ENCODE results near the gene ZC3H6. TPM values are rescaled to one million over a fixed set of nuclear protein-coding genes. Genes with fewer than 3 reads are reported as not detected.
"Not testable (repeated sequence)": the region's sequence is repeated elsewhere in the genome, so short reads cannot be mapped to it uniquely, and the experiment has no call there.

Gene ZC3H6
- polyA plus RNA-seq, 2 donors, result 0.61 to 1.9 TPM

DNA sequence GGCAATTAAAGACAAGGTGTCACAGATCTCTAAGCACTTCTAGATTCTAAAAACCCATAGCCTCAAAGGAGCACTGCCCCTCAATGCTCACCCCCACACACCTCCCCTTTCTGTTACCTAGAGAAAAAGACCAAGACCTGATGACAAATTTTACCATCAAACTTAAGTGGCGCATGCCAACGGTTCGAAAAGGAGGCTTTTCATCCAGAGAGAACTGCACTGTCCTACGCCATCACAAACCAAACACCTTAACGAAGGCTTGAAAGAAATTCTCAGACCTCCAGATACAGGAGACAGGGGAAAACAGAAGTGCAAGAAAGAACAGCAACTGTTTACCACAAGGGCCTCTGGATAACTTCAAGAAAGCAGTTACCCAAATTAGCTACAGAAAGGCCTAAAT is 2.0 kb upstream of the ZC3H6 start:
- Histone ChIP-seq H3K27me3 (ENCODE audit: control insufficient read depth in 1 of 2, insufficient read depth in 2 of 2, low read length in 2 of 2) (no peaks in the 10 kb centered on the region), H3K36me3 (ENCODE audit: control insufficient read depth in 2 of 2, insufficient read depth in 2 of 2, low read length in 1 of 2) (no peaks in the 10 kb centered on the region), H3K4me3 (ENCODE audit: low read depth in 1 of 2, low read length in 2 of 2) (no peak overlapping the region), H3K27ac (ENCODE audit: low read depth in 2 of 2, low read length in 1 of 2) (no peak overlapping the region), H3K4me1 (ENCODE audit: control insufficient read depth in 2 of 2, insufficient read depth in 2 of 2, low read length in 1 of 2) (no peaks in the 10 kb centered on the region), H3K9me3 (ENCODE audit: control insufficient read depth in 2 of 2, insufficient read depth in 1 of 2, low read depth in 1 of 2, low read length in 1 of 2) (no peaks in the 10 kb centered on the region)
- 92 to 95% methylated on average over 5 of the region's 5 CpGs for WGBS, 2 donors

DNA sequence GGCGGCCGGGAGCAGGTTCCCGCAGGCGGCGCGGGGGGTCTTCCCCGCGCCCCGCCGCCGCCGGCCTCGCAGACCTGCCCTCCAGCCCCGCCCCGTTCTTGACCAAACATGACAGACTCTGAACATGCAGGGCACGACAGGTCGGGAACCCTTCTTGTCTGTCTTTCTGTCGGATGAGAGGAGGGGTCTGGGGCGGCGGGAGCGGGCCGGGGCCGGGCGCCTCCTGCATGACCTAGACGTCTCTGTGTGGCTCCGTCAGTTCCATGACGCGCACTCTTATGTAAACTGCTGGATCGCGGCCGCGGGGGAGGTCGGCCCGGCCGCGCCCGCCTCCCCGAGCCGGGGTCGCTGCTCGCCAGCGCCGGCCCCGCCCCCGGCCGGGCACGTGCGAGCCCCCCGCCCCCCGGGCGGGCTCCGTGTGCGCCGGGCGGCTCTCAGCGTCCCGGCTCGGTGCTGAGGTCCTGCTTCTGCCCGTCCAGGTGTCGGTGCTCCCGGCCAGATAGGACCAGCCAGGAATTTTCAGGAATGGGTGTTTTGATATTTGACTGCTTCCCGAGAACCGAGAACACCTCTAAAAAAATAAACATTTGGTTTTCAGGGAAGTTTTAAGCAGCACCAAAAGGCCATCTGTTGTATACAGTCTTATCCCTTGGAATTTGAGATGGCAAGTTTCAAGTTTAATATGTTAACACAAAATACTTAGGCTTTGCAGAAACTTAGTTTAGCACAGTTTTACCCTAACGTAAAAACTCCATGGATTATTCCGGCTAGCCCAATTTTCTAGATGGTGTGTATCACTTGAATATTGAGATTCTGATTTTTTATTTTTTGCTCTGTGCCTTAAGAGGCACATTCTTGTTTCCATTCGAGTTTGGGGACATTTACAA is 733 bp downstream of the ZC3H6 start:
- 1% methylated on average over 56 to 66 of the region's 66 CpGs for WGBS, 2 donors

DNA sequence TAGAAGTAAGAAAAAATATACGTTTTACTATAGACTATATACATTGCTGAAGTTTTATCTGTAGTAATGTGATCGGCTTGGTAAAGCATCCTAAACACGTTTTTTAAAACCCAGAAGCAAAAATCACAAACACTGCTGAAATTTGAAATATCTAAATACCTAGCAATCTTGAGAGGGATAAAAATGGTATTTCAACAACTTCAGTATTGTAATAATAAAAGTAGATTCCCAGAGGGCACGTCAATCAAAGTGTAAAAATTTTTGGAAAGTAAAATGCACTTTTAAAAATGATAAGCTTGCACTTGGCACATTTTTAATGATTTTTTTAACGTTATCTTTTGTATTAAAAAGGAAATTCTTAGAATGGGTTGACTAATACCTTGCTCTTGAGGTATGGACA is 1.6 kb downstream of the ZC3H6 start:
- H3K9me3 ChIP-seq (ENCODE audit: control insufficient read depth in 2 of 2, insufficient read depth in 1 of 2, low read depth in 1 of 2, low read length in 1 of 2), result no peaks in the 10 kb centered on the region
- no peaks in the 10 kb centered on the region for H3K4me1 ChIP-seq (ENCODE audit: control insufficient read depth in 2 of 2, insufficient read depth in 2 of 2, low read length in 1 of 2)
- 53 to 58% methylated on average over 5 of the region's 5 CpGs for WGBS, 2 donors
- no peak overlapping the region for H3K27ac ChIP-seq (ENCODE audit: low read depth in 2 of 2, low read length in 1 of 2)
- H3K36me3 ChIP-seq (ENCODE audit: control insufficient read depth in 2 of 2, insufficient read depth in 2 of 2, low read length in 1 of 2), result no peaks in the 10 kb centered on the region
- H3K4me3 ChIP-seq (ENCODE audit: low read depth in 1 of 2, low read length in 2 of 2), result no peak overlapping the region
- no peaks in the 10 kb centered on the region for H3K27me3 ChIP-seq (ENCODE audit: control insufficient read depth in 1 of 2, insufficient read depth in 2 of 2, low read length in 2 of 2)

More for the DNA sequence above, 733 bp downstream of the ZC3H6 start:
- Histone ChIP-seq H3K27ac (ENCODE audit: low read depth in 2 of 2, low read length in 1 of 2) (peak overlapping the region; percentile 99 to 100), H3K27me3 (ENCODE audit: control insufficient read depth in 1 of 2, insufficient read depth in 2 of 2, low read length in 2 of 2) (no peaks in the 10 kb centered on the region), H3K9me3 (ENCODE audit: control insufficient read depth in 2 of 2, insufficient read depth in 1 of 2, low read depth in 1 of 2, low read length in 1 of 2) (no peaks in the 10 kb centered on the region), H3K4me3 (ENCODE audit: low read depth in 1 of 2, low read length in 2 of 2) (peak overlapping the region; percentile 77 to 95), H3K36me3 (ENCODE audit: control insufficient read depth in 2 of 2, insufficient read depth in 2 of 2, low read length in 1 of 2) (no peaks in the 10 kb centered on the region), H3K4me1 (ENCODE audit: control insufficient read depth in 2 of 2, insufficient read depth in 2 of 2, low read length in 1 of 2) (no peaks in the 10 kb centered on the region)

DNA sequence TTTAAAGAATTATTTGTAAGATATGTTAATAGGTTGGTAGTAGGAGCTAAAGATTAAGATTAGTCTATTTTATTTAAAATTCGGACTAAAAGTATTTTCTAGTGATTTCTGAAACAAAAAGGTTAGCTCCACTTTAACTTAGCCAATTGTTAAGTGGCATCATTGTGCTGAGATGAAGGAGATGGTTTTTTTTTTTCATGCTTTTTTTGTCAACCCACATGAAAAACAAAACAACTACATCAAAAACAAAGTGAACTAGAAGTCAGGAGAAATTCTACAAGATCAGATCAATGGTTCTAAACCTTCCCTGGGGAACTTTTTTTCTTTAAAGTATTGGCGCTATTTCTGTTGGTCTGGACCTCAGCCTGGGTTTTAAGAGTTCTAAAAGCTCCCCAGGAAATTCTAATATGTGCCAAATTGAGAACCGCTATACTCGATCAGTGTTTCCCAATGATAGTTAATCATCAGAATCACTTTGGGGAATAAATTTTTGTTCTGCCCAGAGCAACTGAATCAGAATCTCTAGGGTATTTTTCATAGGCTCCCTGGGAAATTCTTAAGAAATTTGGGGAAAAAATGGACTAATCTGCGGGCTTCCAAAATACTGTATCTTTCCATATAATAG is 2.3 kb downstream of the ZC3H6 start:
- Histone ChIP-seq H3K27me3 (ENCODE audit: control insufficient read depth in 1 of 2, insufficient read depth in 2 of 2, low read length in 2 of 2) (no peaks in the 10 kb centered on the region), H3K4me1 (ENCODE audit: control insufficient read depth in 2 of 2, insufficient read depth in 2 of 2, low read length in 1 of 2) (no peaks in the 10 kb centered on the region), H3K9me3 (ENCODE audit: control insufficient read depth in 2 of 2, insufficient read depth in 1 of 2, low read depth in 1 of 2, low read length in 1 of 2) (no peaks in the 10 kb centered on the region), H3K4me3 (ENCODE audit: low read depth in 1 of 2, low read length in 2 of 2) (no peak overlapping the region), H3K27ac (ENCODE audit: low read depth in 2 of 2, low read length in 1 of 2) (no peak overlapping the region), H3K36me3 (ENCODE audit: control insufficient read depth in 2 of 2, insufficient read depth in 2 of 2, low read length in 1 of 2) (no peaks in the 10 kb centered on the region)
- 83% methylated on average over 5 of the region's 5 CpGs for WGBS, 2 donors

DNA sequence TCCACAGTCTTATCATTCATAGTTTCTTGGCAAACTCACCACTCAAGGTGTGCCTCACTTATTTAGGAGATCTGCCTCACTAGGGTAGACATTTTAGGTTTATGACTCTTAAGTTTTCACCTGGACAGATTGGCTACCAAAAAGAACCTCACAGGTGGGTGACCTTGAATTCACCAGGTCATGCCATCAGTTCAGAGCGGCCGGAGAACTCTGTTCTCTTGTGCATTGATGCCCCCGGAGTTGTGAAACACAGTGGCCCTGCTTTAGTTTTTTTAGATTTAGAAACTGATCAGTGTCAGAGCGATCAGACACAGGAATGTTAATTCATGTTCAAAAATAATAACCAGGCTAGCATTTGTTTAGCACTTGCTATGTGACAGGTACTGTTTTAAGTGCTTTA is 6.7 kb downstream of the ZC3H6 start:
- 95 to 96% methylated on average over 4 of the region's 4 CpGs for WGBS, 2 donors
- not testable (repeated sequence) for H3K27ac ChIP-seq (ENCODE audit: low read depth in 2 of 2, low read length in 1 of 2); H3K4me1 ChIP-seq (ENCODE audit: control insufficient read depth in 2 of 2, insufficient read depth in 2 of 2, low read length in 1 of 2); H3K4me3 ChIP-seq (ENCODE audit: low read depth in 1 of 2, low read length in 2 of 2); H3K36me3 ChIP-seq (ENCODE audit: control insufficient read depth in 2 of 2, insufficient read depth in 2 of 2, low read length in 1 of 2); H3K27me3 ChIP-seq (ENCODE audit: control insufficient read depth in 1 of 2, insufficient read depth in 2 of 2, low read length in 2 of 2); H3K9me3 ChIP-seq (ENCODE audit: control insufficient read depth in 2 of 2, insufficient read depth in 1 of 2, low read depth in 1 of 2, low read length in 1 of 2)

DNA sequence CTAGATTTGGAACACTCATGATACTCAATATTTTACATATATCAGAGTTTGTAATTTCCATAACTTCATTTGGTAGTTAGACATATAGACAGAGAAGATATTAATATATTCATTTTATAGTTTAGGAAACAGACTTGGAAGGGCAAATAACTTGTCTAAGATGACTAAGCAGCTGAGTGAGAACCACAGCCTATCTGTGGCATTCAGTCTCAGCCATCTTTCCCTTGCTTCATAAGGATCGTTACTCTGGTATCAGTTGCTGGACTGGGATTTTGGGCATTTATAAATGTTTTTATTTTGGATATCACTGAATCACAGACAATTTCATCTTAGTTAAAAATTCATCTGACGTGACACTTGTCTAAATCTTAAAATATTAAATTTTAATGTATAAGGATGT is 8.1 kb downstream of the ZC3H6 start:
- 79 to 88% methylated on average over 2 of the region's 2 CpGs for WGBS, 2 donors
- not testable (repeated sequence) for H3K4me3 ChIP-seq (ENCODE audit: low read depth in 1 of 2, low read length in 2 of 2); H3K9me3 ChIP-seq (ENCODE audit: control insufficient read depth in 2 of 2, insufficient read depth in 1 of 2, low read depth in 1 of 2, low read length in 1 of 2); H3K27me3 ChIP-seq (ENCODE audit: control insufficient read depth in 1 of 2, insufficient read depth in 2 of 2, low read length in 2 of 2); H3K4me1 ChIP-seq (ENCODE audit: control insufficient read depth in 2 of 2, insufficient read depth in 2 of 2, low read length in 1 of 2); H3K27ac ChIP-seq (ENCODE audit: low read depth in 2 of 2, low read length in 1 of 2); H3K36me3 ChIP-seq (ENCODE audit: control insufficient read depth in 2 of 2, insufficient read depth in 2 of 2, low read length in 1 of 2)

DNA sequence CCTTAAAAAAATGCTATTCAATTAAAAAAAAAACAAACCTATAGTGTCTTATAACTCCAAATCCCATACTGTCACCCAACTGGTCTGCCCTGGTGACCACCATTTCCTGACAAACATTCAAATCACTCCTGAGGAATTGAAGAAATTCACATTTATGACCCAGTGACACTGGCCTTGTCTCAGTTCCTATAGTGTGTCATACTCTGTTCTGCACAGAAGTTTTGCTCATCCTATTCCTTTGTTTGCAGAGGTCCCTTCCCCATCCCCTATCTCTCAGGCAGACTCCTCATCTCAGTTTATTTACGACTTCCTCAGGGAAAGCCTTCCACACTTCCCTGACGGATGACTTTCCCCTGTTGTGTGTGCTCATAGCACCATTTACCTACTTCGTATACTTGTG is 14.7 kb downstream of the ZC3H6 start:
- H3K4me3 ChIP-seq (ENCODE audit: low read depth in 1 of 2, low read length in 2 of 2), result no peak overlapping the region
- peaks cover 0 to 2% of the 10 kb centered on the region in 2 donors for H3K4me1 ChIP-seq (ENCODE audit: control insufficient read depth in 2 of 2, insufficient read depth in 2 of 2, low read length in 1 of 2)
- no peak overlapping the region for H3K27ac ChIP-seq (ENCODE audit: low read depth in 2 of 2, low read length in 1 of 2)
- WGBS, 2 donors, result 85 to 89% methylated on average over 3 of the region's 3 CpGs
- no peaks in the 10 kb centered on the region for H3K9me3 ChIP-seq (ENCODE audit: control insufficient read depth in 2 of 2, insufficient read depth in 1 of 2, low read depth in 1 of 2, low read length in 1 of 2)
- no peaks in the 10 kb centered on the region for H3K36me3 ChIP-seq (ENCODE audit: control insufficient read depth in 2 of 2, insufficient read depth in 2 of 2, low read length in 1 of 2)
- H3K27me3 ChIP-seq (ENCODE audit: control insufficient read depth in 1 of 2, insufficient read depth in 2 of 2, low read length in 2 of 2), result no peaks in the 10 kb centered on the region

DNA sequence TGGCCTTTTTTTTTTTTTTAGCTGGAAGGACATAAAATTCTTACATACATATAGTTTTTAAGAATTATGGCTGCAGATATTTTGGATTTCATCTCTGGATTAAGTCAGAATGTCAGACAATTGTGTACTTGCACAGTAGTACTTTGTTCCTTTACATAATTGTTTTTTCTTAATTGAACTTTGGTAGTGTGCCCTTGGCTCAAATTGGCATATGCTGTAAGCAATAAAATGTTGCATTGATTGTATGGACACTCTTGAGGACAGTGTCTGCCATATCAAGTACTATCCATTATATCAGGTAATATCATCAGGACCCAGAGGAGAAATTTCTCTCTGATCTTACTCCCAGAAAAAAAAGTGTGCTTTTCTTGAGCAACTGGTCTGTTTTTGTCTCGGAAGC is 15.3 kb downstream of the ZC3H6 start:
- Histone ChIP-seq H3K27ac (ENCODE audit: low read depth in 2 of 2, low read length in 1 of 2) (no peak overlapping the region), H3K4me1 (ENCODE audit: control insufficient read depth in 2 of 2, insufficient read depth in 2 of 2, low read length in 1 of 2) (peaks cover 0 to 2% of the 10 kb centered on the region in 2 donors), H3K27me3 (ENCODE audit: control insufficient read depth in 1 of 2, insufficient read depth in 2 of 2, low read length in 2 of 2) (no peaks in the 10 kb centered on the region), H3K9me3 (ENCODE audit: control insufficient read depth in 2 of 2, insufficient read depth in 1 of 2, low read depth in 1 of 2, low read length in 1 of 2) (no peaks in the 10 kb centered on the region), H3K4me3 (ENCODE audit: low read depth in 1 of 2, low read length in 2 of 2) (no peak overlapping the region), H3K36me3 (ENCODE audit: control insufficient read depth in 2 of 2, insufficient read depth in 2 of 2, low read length in 1 of 2) (no peaks in the 10 kb centered on the region)
- 54 to 63% methylated on average over 1 of the region's 1 CpG for WGBS, 2 donors

DNA sequence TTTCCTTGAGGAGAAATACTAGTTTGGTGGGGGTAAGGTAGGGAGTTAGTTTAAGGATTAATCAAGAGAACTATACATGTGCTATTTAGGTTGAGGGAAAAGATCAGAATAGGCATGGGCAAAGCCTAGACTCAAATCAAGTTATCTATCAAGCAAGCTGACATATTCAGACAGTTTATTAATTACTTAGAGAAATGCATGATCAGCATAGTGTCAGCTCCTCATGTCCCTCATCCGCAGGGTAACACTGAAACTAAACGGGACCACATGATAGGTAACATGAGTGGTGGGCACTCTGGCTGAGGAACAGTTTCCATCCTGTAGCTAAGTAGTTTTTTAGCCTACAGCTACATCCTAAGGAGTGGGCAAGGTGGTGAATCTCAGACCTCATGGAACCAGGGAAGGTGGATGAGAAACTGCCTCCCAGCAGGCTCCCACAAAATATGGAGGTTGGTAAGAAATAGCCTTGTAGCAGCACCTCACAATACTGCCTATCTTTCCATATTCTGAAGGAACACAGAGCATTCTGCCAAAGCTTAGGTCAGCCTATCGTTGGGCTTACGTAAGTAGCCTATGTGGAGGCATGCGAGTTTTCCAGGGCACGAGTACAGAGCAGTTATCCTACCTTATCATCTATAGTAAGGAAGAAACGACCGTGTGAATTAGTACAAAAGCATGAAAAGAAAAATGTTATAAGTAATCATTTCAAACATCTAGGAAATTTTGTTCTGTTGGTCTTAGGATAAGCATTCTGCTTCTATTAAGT is 18.4 kb downstream of the ZC3H6 start:
- Histone ChIP-seq H3K27me3 (ENCODE audit: control insufficient read depth in 1 of 2, insufficient read depth in 2 of 2, low read length in 2 of 2) (no peaks in the 10 kb centered on the region), H3K4me1 (ENCODE audit: control insufficient read depth in 2 of 2, insufficient read depth in 2 of 2, low read length in 1 of 2) (no peaks in the 10 kb centered on the region), H3K4me3 (ENCODE audit: low read depth in 1 of 2, low read length in 2 of 2) (no peak overlapping the region), H3K27ac (ENCODE audit: low read depth in 2 of 2, low read length in 1 of 2) (no peak overlapping the region), H3K9me3 (ENCODE audit: control insufficient read depth in 2 of 2, insufficient read depth in 1 of 2, low read depth in 1 of 2, low read length in 1 of 2) (no peaks in the 10 kb centered on the region), H3K36me3 (ENCODE audit: control insufficient read depth in 2 of 2, insufficient read depth in 2 of 2, low read length in 1 of 2) (no peaks in the 10 kb centered on the region)
- 90 to 91% methylated on average over 8 of the region's 8 CpGs for WGBS, 2 donors
